NCI-H345 (cell line): ENCODE results near the gene SLC52A3.

Experiments used
- DNase-seq: peaks from one replicate; lab custom pipeline; 2025; lab: John Stamatoyannopoulos, UW

The SLC52A3 gene

DNA sequence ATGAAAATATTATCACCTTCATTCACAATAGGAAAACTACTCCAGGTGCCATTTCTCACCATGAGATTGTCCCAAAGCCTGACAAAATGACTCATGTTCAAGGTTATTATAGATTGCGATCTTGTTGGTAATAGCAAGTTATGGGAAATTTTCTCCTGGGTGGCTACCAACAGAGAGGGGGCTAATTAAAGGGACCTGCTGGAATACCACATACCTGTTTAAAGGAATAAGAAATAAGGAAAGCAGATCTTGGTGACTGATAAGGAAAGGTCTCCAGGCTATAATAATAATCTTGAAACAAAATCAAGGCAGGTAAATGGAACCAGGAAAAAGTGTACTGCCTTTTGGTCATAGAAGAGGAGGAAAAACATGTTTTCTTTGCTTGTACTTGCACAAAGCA, 1.4 kb downstream of the SLC52A3 start:
- no peak for DNase-seq

DNA sequence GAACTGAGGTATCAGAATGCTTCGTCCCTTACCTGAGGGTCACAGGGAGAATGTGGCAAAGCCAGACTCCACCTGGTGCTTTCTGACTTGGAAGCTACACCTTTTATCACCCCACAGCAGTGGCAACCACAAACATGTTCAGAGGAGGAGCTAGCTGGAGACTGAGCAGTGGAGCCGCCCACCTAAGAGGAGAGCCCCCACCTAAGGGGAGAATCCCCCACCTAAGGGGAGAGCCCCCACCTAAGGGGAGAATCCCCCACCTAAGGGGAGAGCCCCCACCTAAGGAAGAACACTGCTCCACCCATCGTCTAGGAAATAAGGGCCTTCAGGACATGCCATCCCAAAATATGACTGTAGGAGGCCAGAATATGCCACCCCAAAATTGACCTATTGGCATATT, 4.0 kb downstream of the SLC52A3 start:
- DNase-seq: no peak

- no peak for DNase-seq
Measured at GRCh38 chr20:761418-762381, 6.6 kb downstream of the SLC52A3 start.

- DNase-seq: no peak
Measured at GRCh38 chr20:760751-761417, 7.4 kb downstream of the SLC52A3 start.

GRCh38 chr20:757506-757905, 10.8 kb downstream of the SLC52A3 start:
- no peak for DNase-seq

- DNase-seq: no peak
Measured at GRCh38 chr20:755941-756340, 12.4 kb downstream of the SLC52A3 start.

DNA sequence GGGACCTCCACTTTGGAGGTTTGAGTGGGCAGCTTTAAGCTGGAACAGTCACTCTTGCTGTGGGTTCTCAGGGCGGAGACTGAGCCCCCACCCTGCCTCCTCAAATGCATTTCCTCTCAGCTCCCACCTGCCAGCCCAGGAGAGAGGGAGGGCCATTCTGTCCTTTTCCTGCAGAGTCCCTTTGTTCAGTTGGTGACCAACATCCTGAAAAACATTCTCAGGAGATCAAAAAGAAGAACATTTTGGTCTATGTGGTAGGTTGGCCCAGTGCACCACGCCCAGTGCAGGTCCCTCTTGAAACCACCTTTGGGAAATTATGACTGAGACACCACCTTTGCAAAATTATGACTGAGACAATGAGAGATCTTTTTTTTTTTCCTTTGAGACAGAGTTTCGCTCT, 13.4 kb downstream of the SLC52A3 start:
- no peak for DNase-seq

DNA sequence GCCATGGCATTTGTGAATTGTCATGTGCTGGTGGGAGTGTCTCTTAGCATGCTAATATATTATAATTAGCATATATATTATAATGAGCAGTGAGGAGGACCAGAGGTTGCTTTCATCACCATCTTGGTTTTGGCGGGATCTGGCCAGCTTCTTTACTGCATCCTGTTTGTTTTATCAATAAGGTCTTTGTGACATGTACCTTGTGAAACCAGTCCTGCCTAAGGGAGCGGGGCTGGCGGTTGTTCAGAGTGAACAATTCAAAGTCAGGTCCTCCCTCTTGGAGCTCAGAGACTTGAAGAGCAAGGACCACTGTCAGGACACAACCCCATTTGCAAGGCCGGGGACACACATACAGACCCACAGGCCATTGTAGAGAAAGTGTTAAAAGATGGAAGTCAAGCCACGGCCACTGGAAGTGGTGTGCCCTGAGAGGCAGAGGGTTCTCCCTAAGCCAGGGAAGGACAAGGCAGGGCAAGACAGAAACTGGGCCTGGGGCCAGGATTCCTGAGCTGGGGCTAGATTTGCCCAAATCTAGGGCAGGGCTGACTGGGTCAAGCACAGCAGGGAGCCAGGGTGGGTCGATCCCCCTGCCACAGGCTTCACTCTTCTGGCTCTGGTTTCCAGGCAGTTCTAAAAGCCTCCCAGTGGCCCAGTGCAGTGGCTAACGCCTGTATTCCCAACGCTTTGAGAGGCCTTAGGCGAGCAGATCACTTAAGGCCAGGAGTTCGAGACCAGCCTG, 14.2 kb downstream of the SLC52A3 start:
- no peak for DNase-seq

DNA sequence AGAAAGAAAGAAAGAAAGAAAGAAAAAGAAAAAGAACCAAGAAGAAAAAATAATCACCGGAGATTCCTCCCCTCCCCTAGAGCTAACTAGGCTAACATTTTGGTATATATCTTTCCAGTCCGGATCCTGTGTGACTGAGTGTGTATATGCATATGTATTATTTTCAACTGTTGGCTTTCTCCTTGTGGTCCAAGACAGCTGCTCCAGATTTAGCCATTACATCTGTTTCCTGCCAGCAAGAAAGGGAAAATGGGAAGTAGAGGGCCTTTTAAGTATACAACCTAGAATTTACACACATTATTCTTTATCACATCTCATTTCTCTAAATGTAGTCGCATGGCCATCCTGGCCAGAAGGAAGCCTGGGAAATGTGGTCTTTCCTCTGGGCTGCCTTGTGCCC, 15.2 kb downstream of the SLC52A3 start:
- no peak for DNase-seq

- DNase-seq: no peak
Measured at GRCh38 chr20:752291-752690, 16.0 kb downstream of the SLC52A3 start.

- no peak for DNase-seq
Measured at GRCh38 chr20:751761-752160, 16.5 kb downstream of the SLC52A3 start.

DNA sequence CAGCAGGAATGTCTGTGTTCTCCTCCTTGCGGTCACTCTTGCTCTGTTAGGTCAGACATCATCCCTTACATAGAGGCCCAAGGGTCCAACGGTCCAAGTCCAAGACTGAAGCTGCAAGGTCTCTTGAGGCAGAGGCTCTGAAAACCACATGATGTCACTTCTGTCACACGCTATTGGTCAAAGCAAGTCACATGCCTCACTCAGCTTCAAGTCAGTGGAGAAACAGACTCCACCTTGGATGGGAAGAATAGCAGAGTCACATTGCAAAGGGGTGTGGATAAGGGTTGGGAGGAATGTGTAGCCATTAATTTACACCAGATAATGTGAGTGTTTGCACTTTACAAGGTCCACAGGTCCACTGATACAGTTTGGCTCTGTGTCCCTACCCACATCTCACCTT, 17.5 kb downstream of the SLC52A3 start:
- DNase-seq: no peak

- DNase-seq: no peak
Measured at GRCh38 chr20:745683-746301, 22.5 kb downstream of the SLC52A3 start.

DNA sequence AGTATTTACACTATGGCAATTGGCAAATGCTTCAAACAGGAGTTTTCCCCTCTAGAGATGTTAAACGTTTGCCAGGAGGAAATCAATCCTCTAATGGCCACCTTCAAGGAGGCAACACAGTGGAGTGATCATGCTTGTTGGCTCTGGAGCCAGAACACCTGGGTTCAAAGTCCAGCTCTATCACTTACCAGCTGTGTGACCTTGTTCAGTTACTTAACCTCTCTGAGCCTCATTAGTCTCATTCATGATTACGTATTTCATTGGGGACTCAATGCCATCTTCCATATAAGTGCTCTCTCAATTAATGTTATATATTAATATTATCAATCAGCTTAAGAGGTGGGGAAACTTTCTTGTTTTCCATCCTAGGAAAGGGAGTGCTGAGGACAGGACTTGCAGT, 26.1 kb downstream of the SLC52A3 start:
- DNase-seq: no peak

GRCh38 chr20:741620-742019, 26.7 kb downstream of the SLC52A3 start:
- DNase-seq: no peak

DNA sequence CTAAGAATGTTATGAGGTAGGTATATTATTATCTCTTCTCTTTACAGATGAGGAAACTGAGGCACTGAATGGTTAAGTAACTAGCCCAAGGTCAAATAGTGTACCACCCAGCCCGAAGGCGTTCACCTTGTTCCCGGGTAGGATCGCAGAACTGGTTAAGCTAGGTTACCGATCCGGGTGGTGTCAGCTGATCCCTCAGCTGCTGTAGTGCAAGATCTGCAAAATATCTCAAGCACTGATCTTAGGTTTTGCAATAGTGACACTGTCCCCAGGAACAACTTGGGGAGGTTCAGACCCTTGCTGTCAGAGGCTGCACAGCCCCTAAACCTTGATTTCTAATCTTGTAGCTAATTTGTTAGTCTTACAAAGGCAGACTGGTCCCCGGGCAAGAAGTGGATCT, 28.1 kb downstream of the SLC52A3 start:
- no peak for DNase-seq

DNA sequence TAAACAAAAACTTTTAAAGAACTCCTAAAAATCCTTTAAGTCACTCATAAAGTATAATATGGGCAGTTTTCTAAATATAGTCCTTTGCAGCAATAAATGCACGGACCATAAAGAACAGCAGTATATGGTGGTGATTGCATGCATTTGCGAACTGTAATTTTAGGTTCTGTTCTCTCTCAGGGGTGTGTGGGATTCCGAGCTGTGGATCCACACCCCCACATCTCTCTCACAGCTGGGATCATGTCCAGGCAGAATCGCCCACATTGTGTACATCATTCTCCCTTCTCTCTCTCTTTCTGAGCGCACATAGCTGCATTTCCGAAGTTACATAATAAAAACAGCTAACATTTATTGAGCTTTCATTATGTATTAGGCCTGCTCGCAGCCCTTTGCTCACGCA, 28.6 kb downstream of the SLC52A3 start:
- no peak for DNase-seq

DNA sequence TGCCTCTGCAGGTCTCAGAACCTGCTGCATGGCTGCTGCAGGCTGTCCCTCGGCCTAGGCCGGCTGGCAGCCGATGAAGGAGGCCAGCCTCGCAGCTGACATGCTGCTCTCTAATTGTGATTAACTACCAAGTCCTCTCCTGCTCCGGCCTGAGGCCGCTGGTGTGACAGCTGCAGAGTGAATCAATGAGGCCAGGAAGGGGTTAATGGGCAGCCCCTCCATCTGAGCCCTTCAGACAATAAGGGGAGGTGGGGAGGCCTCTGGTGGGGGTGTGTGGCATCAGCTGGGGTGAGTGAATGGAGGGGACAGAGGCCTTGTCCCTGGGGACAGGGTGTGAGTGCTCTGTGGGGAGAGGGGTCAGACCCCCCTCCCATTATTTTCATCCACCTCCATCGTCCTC, 34.4 kb downstream of the SLC52A3 start:
- no peak for DNase-seq

DNA sequence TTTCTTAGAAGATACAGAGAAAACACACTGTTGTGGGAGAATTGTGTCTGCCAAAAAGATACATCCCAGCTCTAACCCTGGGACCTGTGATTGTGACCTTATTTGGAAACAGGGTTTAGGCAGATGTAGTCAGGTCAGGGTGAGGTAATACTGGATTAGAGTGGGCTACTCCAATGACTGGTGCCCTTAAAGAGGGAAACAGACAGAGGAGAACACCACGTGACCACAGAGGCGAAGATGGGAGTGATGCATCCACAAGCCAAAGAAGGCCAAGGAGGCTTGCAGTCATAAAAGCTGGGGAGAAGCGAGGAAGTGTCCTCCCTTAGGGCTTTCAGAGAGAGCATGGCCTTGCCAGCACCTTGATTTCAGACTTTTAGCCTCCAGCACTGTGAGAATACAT, 35.6 kb downstream of the SLC52A3 start:
- no peak for DNase-seq

DNA sequence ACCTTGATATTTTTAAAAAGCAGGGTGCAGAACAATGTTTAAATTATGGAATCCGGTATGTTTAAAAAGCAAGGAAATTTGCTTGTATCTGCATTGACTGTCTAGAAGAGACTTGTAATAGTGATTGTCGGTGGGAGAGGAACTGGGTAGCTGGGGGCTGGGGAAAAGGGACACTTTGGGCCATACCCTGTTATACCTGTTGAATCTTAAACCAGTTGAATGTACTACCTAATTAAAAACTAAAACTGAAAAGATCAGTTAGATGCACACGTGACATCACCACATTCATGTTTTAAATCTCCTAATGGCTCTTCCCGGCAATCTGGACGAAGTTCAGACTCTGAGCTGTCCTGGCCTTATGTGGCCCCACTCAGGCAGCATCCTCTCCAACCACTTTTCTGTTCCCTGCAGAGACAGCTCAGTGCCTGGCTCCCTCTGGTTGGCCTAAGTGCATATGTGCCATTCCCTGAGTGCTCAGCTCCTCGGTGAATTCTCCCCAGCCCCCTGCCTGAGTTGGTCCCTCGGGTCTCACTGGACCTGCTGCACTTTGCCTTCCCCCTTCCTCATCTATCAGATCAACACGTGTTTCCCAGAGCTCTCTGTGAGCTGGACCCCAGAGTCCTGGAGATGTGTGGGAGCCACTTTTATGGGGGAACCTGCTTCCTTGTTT, 36.3 kb downstream of the SLC52A3 start:
- DNase-seq: no peak

DNA sequence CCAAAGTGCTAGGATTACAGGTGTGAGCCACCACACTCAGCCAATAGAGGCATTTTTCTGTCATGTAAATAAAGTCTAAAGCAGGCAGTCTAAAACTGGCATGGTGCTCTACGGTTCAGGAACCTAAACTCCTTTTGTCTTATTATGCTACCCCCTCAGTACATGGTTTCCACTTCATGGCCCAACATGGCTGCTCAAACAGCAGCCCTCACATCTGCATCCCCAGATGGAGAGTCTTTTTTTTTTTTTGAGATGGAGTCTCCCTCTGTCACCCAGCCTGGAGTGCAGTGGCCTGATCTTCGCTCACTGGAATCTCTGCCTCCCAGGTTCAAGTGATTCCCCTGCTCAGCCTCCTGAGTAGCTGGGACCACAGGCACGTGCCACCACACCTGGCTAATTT, 38.3 kb downstream of the SLC52A3 start:
- DNase-seq: no peak
